Trophoblast cell (in vitro differentiated cells and primary cell): Measurements from ENCODE around the gene GPSM3.

Experiments
- DNase-seq, 2 donors: peaks; one replicate each; pipeline ENCODE4 v3.0.0-alpha.2; 2016
- H2AFZ ChIP-seq: 2 replicates; pipeline ENCODE4 v1.6.1; 2013; ENCODE audit warnings: low read length, moderate library complexity, mild to moderate bottlenecking; ENCODE audit not compliant: insufficient read depth, poor library complexity
- H2AK5ac ChIP-seq: 2 replicates; pipeline ENCODE4 v1.6.1; 2013; ENCODE audit warnings: mild to moderate bottlenecking, low read length
- H2BK120ac ChIP-seq: 2 replicates; pipeline ENCODE4 v1.6.1; 2013; ENCODE audit warnings: low read length, mild to moderate bottlenecking, moderate library complexity; ENCODE audit not compliant: insufficient read depth, poor library complexity
- H2BK12ac ChIP-seq: 2 replicates; pipeline ENCODE4 v1.6.1; 2013; ENCODE audit warnings: mild to moderate bottlenecking, low read length, moderate library complexity
- H2BK5ac ChIP-seq: 2 replicates; pipeline ENCODE4 v1.6.1; 2013; ENCODE audit warnings: low read length, low read depth, moderate library complexity, mild to moderate bottlenecking; ENCODE audit not compliant: poor library complexity
- H3K14ac ChIP-seq: 2 replicates; pipeline ENCODE4 v1.6.1; 2013; ENCODE audit warnings: mild to moderate bottlenecking, low read length
- H3K18ac ChIP-seq: 2 replicates; pipeline ENCODE4 v1.6.1; 2013; ENCODE audit warnings: mild to moderate bottlenecking, low read length
- H3K23ac ChIP-seq: 2 replicates; pipeline ENCODE4 v1.6.1; 2013; ENCODE audit warnings: low read length
- H3K27ac ChIP-seq: 2 replicates; pipeline ENCODE4 v1.5.1; 2013; ENCODE audit warnings: low read depth, mild to moderate bottlenecking, inconsistent platforms, low read length, moderate library complexity
- H3K27me3 ChIP-seq: 2 replicates; pipeline ENCODE4 v1.6.1; 2013; ENCODE audit warnings: inconsistent platforms, mild to moderate bottlenecking, low read length, moderate library complexity; ENCODE audit not compliant: insufficient read depth
- H3K36me3 ChIP-seq, 2 experiments: 1 replicate in 1 of 2; 2 replicates in 1 of 2; pipeline ENCODE4 v1.6.1; 2013; ENCODE audit warnings: low read length in 2 of 2, mild to moderate bottlenecking in 2 of 2, moderate library complexity in 1 of 2; ENCODE audit not compliant: insufficient read depth in 2 of 2, control insufficient read depth in 1 of 2
- H3K4ac ChIP-seq: 2 replicates; pipeline ENCODE4 v1.6.1; 2013; ENCODE audit warnings: low read depth, mild to moderate bottlenecking, low read length, moderate library complexity
- H3K4me1 ChIP-seq, 2 experiments: 1 replicate in 1 of 2; 2 replicates in 1 of 2; pipeline ENCODE4 v1.6.1; 2013; ENCODE audit warnings: low read length in 2 of 2, mild to moderate bottlenecking in 2 of 2, moderate library complexity in 1 of 2; ENCODE audit not compliant: insufficient read depth in 2 of 2, control insufficient read depth in 1 of 2
- H3K4me2 ChIP-seq: 2 replicates; pipeline ENCODE4 v1.6.1; 2013; ENCODE audit warnings: inconsistent platforms, mild to moderate bottlenecking, low read length, moderate library complexity
- H3K4me3 ChIP-seq: 2 replicates; pipeline ENCODE4 v1.5.1; 2013; ENCODE audit warnings: mild to moderate bottlenecking, low read depth, low read length, inconsistent platforms
- H3K79me1 ChIP-seq: one replicate; pipeline ENCODE4 v1.6.1; 2013; ENCODE audit warnings: low read length
- H3K79me2 ChIP-seq: 2 replicates; pipeline ENCODE4 v1.6.1; 2013; ENCODE audit warnings: low read length, mild to moderate bottlenecking; ENCODE audit not compliant: control insufficient read depth, insufficient read depth, poor library complexity
- H3K9ac ChIP-seq: 2 replicates; pipeline ENCODE4 v1.6.1; 2013; ENCODE audit warnings: mild to moderate bottlenecking, low read length
- H3K9me3 ChIP-seq: 2 replicates; pipeline ENCODE4 v1.6.1; 2013; ENCODE audit warnings: low read depth, mild to moderate bottlenecking, control low read depth, inconsistent platforms, low read length; ENCODE audit not compliant: insufficient read depth
- H4K12ac ChIP-seq: 2 replicates; pipeline ENCODE4 v1.6.1; 2013; ENCODE audit warnings: low read depth, mild to moderate bottlenecking, low read length, moderate library complexity
- H4K8ac ChIP-seq: 2 replicates; pipeline ENCODE4 v1.6.1; 2013; ENCODE audit warnings: low read depth, mild to moderate bottlenecking, low read length, moderate library complexity
- H4K91ac ChIP-seq: one replicate; pipeline ENCODE4 v1.6.1; 2013; ENCODE audit warnings: low read depth, mild to moderate bottlenecking, low read length, moderate library complexity
- WGBS: extraction: QIAGEN DNeasy Blood & Tissue Kit; methylation state at CpG from one replicate; pipeline ENCODE4 v1.1.7; 2013; ENCODE audit warnings: missing lambda C conversion rate; ENCODE audit not compliant: insufficient read length, insufficient coverage; ENCODE audit errors: extremely low coverage; 5-methylcytosine and 5-hydroxymethylcytosine counted together

The GPSM3 gene

DNA sequence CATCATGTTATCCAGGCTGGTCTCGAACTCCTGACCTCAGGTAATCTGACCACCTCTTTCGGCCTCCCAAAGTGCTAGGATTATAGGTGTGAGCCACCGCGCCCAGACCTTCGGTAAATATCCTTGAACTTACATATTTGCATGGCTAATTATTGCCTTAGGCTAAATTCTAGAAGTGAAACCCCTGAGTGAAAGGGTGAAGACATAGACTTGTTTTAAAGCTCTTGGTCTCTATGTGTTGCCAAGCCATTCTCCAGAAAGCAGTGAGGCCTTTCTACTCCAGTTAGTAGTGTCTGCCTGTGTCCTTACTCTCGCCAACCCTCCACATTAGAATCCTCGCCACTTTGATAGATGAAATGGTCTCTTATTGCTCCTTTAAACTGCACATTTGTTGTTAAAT is 34.0 kb upstream of the GPSM3 start:
- H3K18ac ChIP-seq, result no peak overlapping the region
- no peak overlapping the region for H3K27ac ChIP-seq
- H3K79me2 ChIP-seq, result no peaks in the 10 kb centered on the region
- no peak overlapping the region for H3K4me3 ChIP-seq
- H4K91ac ChIP-seq, result no peak overlapping the region
- WGBS, result no CpG with 5 or more reads among the region's 7 CpGs
- no peak for DNase-seq
- no peak overlapping the region for H4K8ac ChIP-seq
- H4K12ac ChIP-seq, result no peak overlapping the region
- no peak overlapping the region for H2BK120ac ChIP-seq
- no peaks in the 10 kb centered on the region for H3K27me3 ChIP-seq
- no peak overlapping the region for H3K14ac ChIP-seq
- no peaks in the 10 kb centered on the region for H3K4me1 ChIP-seq
- H2BK5ac ChIP-seq, result no peak overlapping the region
- H2AFZ ChIP-seq, result no peak overlapping the region
- H2BK12ac ChIP-seq, result no peak overlapping the region
- H3K9ac ChIP-seq, result no peak overlapping the region
- no peak overlapping the region for H3K4me2 ChIP-seq
- peaks cover 2% of the 10 kb centered on the region for H3K9me3 ChIP-seq
- no peak overlapping the region for H2AK5ac ChIP-seq
- H3K23ac ChIP-seq, result no peak overlapping the region
- no peak overlapping the region for H3K4ac ChIP-seq
- H3K79me1 ChIP-seq, result no peaks in the 10 kb centered on the region
- H3K36me3 ChIP-seq, result no peaks in the 10 kb centered on the region

DNA sequence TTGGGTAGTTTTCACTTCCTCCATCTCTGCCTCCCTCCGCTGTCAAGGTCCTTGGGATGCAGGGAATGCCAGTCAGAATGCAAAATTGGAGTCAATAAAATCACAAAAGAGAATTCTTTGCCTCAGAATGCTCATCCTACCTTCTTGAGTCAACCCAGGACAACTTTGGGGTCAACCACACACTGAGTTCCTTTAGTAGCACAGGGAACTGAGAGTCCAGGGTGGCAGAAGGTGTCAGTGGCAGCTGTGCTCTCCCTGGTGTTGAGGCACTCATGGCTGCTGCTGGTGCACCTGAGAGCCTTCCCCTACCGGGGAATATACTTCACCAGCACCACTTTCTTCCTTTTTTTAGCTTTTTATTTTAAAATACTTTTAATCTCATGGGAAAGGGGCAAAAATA is 32.3 kb upstream of the GPSM3 start:
- H3K9me3 ChIP-seq, result peaks cover 2% of the 10 kb centered on the region
- H2AFZ ChIP-seq, result no peak overlapping the region
- no peak overlapping the region for H4K12ac ChIP-seq
- H3K79me2 ChIP-seq, result no peaks in the 10 kb centered on the region
- H3K4me1 ChIP-seq, result no peaks in the 10 kb centered on the region
- no peak overlapping the region for H3K9ac ChIP-seq
- no peak overlapping the region for H2BK5ac ChIP-seq
- no peak overlapping the region for H2BK12ac ChIP-seq
- H3K4me3 ChIP-seq, result no peak overlapping the region
- no peak overlapping the region for H3K4ac ChIP-seq
- DNase-seq, result no peak
- H2AK5ac ChIP-seq, result no peak overlapping the region
- no peaks in the 10 kb centered on the region for H3K36me3 ChIP-seq
- no peak overlapping the region for H4K8ac ChIP-seq
- H4K91ac ChIP-seq, result no peak overlapping the region
- H2BK120ac ChIP-seq, result no peak overlapping the region
- no peak overlapping the region for H3K23ac ChIP-seq
- no peak overlapping the region for H3K27ac ChIP-seq
- no peaks in the 10 kb centered on the region for H3K27me3 ChIP-seq
- no CpG with 5 or more reads among the region's 2 CpGs for WGBS
- no peaks in the 10 kb centered on the region for H3K79me1 ChIP-seq
- no peak overlapping the region for H3K14ac ChIP-seq
- H3K18ac ChIP-seq, result no peak overlapping the region
- H3K4me2 ChIP-seq, result no peak overlapping the region

DNA sequence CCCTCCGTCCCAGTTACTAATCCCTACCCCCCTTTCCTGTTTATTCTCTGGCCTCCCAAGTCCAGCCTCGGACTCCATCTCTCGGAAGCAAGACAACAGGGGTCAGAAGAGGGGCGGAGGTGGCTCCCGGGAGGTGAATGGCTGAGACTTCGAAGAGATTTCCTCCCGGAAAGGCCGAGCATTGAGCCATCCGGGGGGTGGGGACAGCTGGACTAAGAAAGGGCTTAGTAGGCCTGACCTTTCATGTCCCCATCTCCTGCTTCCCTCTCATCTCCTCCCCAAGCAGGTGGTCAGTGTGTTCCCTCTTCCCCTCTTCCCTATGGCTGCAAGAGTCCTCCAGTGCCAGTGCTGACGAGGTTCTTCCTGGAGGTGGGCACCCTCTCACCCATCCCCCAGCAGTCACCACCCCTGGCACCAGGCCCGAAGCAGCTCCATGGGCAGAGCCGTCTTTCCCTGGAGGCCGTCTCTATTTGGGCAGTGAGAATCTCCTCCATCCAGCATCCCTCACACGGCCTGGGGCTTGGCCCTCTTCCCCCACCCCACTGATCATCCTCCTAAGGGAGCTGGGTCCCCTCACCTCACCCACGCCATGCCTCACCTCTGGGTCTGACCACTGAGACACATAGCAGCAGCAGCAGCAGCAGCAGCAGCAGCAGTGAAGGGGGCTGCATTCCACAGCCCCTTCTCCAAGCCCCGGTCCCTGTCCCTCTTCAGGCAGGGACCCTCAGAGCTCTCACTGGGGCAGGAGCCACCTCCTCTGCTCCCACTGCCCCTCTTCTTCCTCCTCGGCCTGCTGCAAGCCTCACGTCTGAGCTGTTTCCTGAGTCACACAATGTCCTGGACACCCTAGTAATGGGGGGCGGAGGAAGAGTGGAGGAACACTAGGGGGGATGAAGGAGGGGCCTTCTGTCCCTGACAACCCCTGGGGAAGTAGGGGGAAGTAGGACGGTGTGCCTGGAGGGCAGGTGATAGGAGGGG is 31.1 kb upstream of the GPSM3 start, which contains the start of gene NOTCH4:
Gene NOTCH4, minus strand, starts transcription at position 810 of the 978 bp plus-strand sequence. Its CDS starts 139 bp downstream, at position 671.
- Histone ChIP-seq H2BK12ac (no peak within 1 kb of the TSS), H3K9me3 (peaks cover 2% of the 10 kb centered on the region), H3K4me1 (no peaks in the 10 kb centered on the region), H3K27me3 (no peaks in the 10 kb centered on the region), H2AFZ (no peak within 1 kb of the TSS), H3K79me1 (no peaks in the 10 kb centered on the region), H3K27ac (no peak within 1 kb of the TSS), H4K8ac (no peak within 1 kb of the TSS), H4K91ac (no peak within 1 kb of the TSS), H4K12ac (no peak within 1 kb of the TSS), H3K18ac (no peak within 1 kb of the TSS), H3K4ac (no peak within 1 kb of the TSS), H3K36me3 (no peaks in the 10 kb centered on the region), H2BK120ac (no peak within 1 kb of the TSS), H2BK5ac (no peak within 1 kb of the TSS), H3K14ac (no peak within 1 kb of the TSS), H2AK5ac (no peak within 1 kb of the TSS), H3K4me3 (no peak within 1 kb of the TSS), H3K9ac (no peak within 1 kb of the TSS), H3K23ac (no peak within 1 kb of the TSS), H3K4me2 (no peak within 1 kb of the TSS), H3K79me2 (no peaks in the 10 kb centered on the region)
- WGBS, result no CpG with 5 or more reads among the region's 20 CpGs
- no peak for DNase-seq

DNA sequence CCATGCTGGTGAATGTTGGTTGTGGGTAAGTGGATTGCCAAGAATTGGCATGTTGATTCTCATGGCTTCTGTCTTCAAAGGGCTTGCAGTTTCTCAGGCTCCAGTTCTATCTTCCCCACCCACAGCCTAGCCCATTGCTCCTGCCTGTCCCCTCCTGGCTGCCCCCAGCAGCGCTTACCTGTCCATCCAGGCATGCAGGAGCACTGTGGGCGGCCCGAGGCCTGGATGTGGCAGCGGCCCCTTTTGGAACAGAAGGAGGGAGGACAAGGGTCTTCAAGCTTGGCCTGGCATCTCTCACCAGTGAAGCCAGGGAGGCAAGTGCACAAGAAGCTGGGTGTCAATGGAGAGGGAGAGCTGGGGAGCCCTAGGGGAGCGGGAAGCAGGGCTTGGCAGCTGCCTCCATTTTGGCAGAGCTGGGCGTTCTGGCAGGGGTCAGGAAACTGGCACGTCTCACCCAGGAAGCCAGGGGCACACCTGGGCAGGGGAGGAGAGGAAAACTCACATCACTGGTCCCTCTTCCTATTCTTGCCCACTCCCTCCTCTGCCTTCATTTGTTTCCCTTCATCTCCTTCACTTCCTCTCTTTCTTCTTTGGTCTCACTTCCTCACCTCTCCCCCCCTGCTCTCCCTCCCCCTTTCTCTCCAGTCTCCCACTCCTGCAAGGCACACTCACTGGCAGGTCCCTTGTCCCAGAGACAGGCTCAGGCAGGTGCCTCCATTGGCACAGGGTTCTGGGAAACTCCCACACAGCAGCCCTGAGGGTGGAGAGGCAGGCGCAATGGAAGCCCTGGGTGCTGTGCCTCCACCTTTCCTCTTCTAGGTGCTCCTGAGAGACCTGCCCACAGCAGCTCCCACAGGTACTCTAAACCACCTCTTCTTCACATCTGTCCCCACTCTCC is 30.1 kb upstream of the GPSM3 start:
- Histone ChIP-seq H3K4ac (no peak overlapping the region), H3K18ac (no peak overlapping the region), H3K14ac (no peak overlapping the region), H3K79me2 (no peaks in the 10 kb centered on the region), H2AFZ (no peak overlapping the region), H3K9me3 (peaks cover 4% of the 10 kb centered on the region), H3K27ac (no peak overlapping the region), H3K36me3 (no peaks in the 10 kb centered on the region), H4K12ac (no peak overlapping the region), H3K27me3 (no peaks in the 10 kb centered on the region), H2BK5ac (no peak overlapping the region), H3K9ac (no peak overlapping the region), H2BK120ac (no peak overlapping the region), H3K23ac (no peak overlapping the region), H4K8ac (no peak overlapping the region), H3K4me1 (no peaks in the 10 kb centered on the region), H3K79me1 (no peaks in the 10 kb centered on the region), H4K91ac (no peak overlapping the region), H2AK5ac (no peak overlapping the region), H3K4me2 (no peak overlapping the region), H3K4me3 (no peak overlapping the region), H2BK12ac (no peak overlapping the region)
- DNase-seq, result no peak
- WGBS, result no CpG with 5 or more reads among the region's 8 CpGs
